Urinary bladder (tissue), 4 donors: ENCODE data around the gene CLSTN2. TPM values are rescaled to one million over a fixed set of nuclear protein-coding genes. Genes with fewer than 3 reads are reported as not detected.

Experiments
- DNase-seq: peaks from one replicate; pipeline ENCODE4 v3.0.0-alpha.2; 2015; ENCODE audit errors: extremely low spot score
- H3K27ac ChIP-seq: one replicate; pipeline ENCODE4 v1.5.1; 2013; ENCODE audit warnings: low read depth, mild to moderate bottlenecking, moderate library complexity
- H3K36me3 ChIP-seq: one replicate; pipeline ENCODE4 v1.6.1; 2013; ENCODE audit warnings: mild to moderate bottlenecking, moderate library complexity; ENCODE audit not compliant: insufficient read depth
- H3K4me1 ChIP-seq: one replicate; pipeline ENCODE4 v1.6.1; 2013; ENCODE audit warnings: mild to moderate bottlenecking, moderate library complexity; ENCODE audit not compliant: insufficient read depth
- H3K4me3 ChIP-seq: one replicate; pipeline ENCODE4 v1.5.1; 2013; ENCODE audit warnings: low read depth, low read length
- WGBS: extraction: QIAGEN DNeasy Blood & Tissue Kit; methylation state at CpG from one replicate; pipeline ENCODE4 v1.1.7; 2013; 5-methylcytosine and 5-hydroxymethylcytosine counted together
- polyA plus RNA-seq: library from polyadenylated mRNA; stranded (reverse); fragments of 200-250 nt; gene quantifications from one replicate; pipeline ENCODE4 v1.2.3, GENCODE V29; 2013
- total RNA-seq: library from RNA; depleted of rRNA; stranded (reverse); fragments of >200 nt; gene quantifications from one replicate; pipeline ENCODE4 v1.2.3, GENCODE V29; 2014
- donor health status: healthy with polysubstance abuse.
- donor health status: healthy.

CLSTN2 gene
- total and polyA plus RNA-seq, 2 donors: 1.1 to 4.9 TPM

- no peak for DNase-seq
- no peaks in the 10 kb centered on the region for H3K36me3 ChIP-seq
- H3K4me1 ChIP-seq: no peaks in the 10 kb centered on the region
- no peak overlapping the region for H3K27ac ChIP-seq
- H3K4me3 ChIP-seq: no peak overlapping the region
- 69% methylated on average over 6 of the region's 6 CpGs for WGBS
Measured at GRCh38 chr3:140546649-140547048, 611.7 kb downstream of the CLSTN2 start.

DNA sequence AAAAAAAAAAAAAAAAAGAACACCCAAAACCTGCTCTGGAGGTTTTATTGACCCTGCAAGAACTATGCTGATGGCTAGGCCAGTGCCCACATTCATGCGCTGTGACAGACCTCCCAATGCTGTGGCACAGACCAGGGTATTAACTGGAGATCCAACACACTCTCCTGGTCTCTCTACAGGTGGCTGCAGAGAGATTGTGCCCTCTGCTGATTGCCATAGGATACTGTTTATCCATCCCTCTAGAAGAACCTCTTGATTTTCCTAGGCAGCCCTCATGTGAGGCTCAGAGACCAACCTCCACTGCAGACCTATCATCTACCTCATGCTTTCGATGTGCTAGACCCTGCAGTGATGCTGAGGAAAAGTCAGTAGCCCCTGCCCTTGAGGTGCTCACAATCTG is 617.4 kb downstream of the CLSTN2 start:
- Histone ChIP-seq H3K4me1 (no peaks in the 10 kb centered on the region), H3K36me3 (no peaks in the 10 kb centered on the region), H3K4me3 (no peak overlapping the region), H3K27ac (no peak overlapping the region)
- 94% methylated on average over 2 of the region's 2 CpGs for WGBS
- no peak for DNase-seq

DNA sequence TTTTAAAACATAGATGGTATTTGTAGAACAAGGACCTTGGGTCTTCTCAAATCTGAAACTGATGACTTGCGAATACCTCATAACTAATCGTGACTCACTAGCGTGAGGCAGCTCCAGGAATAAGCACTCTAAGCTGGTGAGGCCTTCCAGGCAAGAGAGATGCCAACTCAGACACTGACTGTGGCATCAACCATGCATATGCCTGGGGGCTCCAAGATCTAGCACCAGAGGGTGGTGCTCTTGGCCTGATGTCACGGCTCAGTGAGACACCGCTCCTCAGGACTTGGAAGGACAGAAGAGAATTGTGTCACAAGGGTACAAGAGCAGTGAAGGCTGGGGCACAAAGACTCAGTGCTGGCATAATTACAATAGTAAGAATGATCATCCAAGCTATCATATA is 617.9 kb downstream of the CLSTN2 start:
- no peak for DNase-seq
- WGBS: 93% methylated on average over 5 of the region's 5 CpGs

DNA sequence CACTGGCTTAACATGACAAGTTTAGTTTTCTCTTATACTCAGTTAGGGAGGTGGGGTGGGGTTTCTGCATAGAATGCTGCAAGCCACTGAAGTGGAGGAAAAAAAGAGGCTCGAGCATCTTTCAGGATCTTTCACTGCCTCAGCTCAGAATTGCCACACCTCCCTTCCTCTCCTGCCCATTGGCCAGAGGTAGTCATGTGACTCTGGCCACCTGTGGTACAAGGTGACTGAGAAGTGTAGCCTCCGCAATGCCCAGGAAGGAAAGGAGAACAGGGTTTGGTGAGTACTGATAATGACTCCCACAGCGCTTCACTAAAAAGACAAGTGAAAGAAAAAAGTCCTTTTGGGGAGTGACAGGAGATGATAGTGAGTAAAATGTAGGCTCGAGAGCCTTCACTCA is 618.6 kb downstream of the CLSTN2 start:
- no peak overlapping the region for H3K4me3 ChIP-seq
- no peaks in the 10 kb centered on the region for H3K4me1 ChIP-seq
- DNase-seq: no peak
- no peaks in the 10 kb centered on the region for H3K36me3 ChIP-seq
- no peak overlapping the region for H3K27ac ChIP-seq
- 85% methylated on average over 4 of the region's 4 CpGs for WGBS

More for the DNA sequence above, 617.9 kb downstream of the CLSTN2 start:
- H3K4me1 ChIP-seq: no peaks in the 10 kb centered on the region
- H3K4me3 ChIP-seq: no peak overlapping the region
- no peaks in the 10 kb centered on the region for H3K36me3 ChIP-seq
- no peak overlapping the region for H3K27ac ChIP-seq

- Histone ChIP-seq H3K36me3 (no peaks in the 10 kb centered on the region), H3K27ac (no peak overlapping the region), H3K4me3 (no peak overlapping the region), H3K4me1 (no peaks in the 10 kb centered on the region)
- DNase-seq: no peak
- 86% methylated on average over 3 of the region's 3 CpGs for WGBS
Measured at GRCh38 chr3:140555666-140556065, 620.7 kb downstream of the CLSTN2 start.

GRCh38 chr3:140557476-140557875 is 622.5 kb downstream of the CLSTN2 start:
- 81% methylated on average over 4 of the region's 4 CpGs for WGBS
- H3K27ac ChIP-seq: no peak overlapping the region
- no peak for DNase-seq
- H3K4me3 ChIP-seq: no peak overlapping the region
- H3K4me1 ChIP-seq: no peaks in the 10 kb centered on the region
- H3K36me3 ChIP-seq: no peaks in the 10 kb centered on the region

DNA sequence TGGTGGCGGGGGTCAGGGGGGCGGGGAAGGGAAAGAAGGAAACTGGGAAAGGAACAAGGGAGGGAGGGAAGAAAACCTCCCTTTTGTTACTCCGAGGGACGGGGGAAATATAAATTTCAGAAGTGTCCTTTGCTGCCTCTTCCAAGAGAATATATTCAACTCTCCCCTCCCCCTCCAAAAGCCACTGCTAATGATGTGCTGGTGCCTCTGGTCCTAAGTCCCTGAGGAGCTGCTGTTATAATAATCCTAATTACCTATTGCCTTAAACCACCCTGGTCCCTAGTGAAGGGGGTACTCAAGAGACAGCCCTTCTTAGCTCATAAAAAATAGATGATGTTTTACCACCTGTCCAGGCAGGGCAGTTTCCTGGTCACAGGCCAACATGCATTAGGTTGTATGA is 624.6 kb downstream of the CLSTN2 start:
- DNase-seq: no peak
- WGBS: 83% methylated on average over 4 of the region's 4 CpGs
- Histone ChIP-seq H3K4me1 (no peaks in the 10 kb centered on the region), H3K36me3 (no peaks in the 10 kb centered on the region), H3K27ac (no peak overlapping the region), H3K4me3 (no peak overlapping the region)

- Histone ChIP-seq H3K4me3 (no peak overlapping the region), H3K4me1 (no peaks in the 10 kb centered on the region), H3K36me3 (no peaks in the 10 kb centered on the region), H3K27ac (no peak overlapping the region)
- WGBS: 76% methylated on average over 7 of the region's 7 CpGs
- no peak for DNase-seq
Measured at GRCh38 chr3:140563206-140563760, 628.3 kb downstream of the CLSTN2 start.

GRCh38 chr3:140568131-140568530 is 633.1 kb downstream of the CLSTN2 start:
- WGBS: 91% methylated on average over 2 of the region's 2 CpGs
- Histone ChIP-seq H3K36me3 (no peaks in the 10 kb centered on the region), H3K4me1 (no peaks in the 10 kb centered on the region), H3K4me3 (no peak overlapping the region), H3K27ac (no peak overlapping the region)
- no peak for DNase-seq

GRCh38 chr3:140568842-140569520 is 634.0 kb downstream of the CLSTN2 start:
- DNase-seq: no peak
- Histone ChIP-seq H3K4me3 (no peak overlapping the region), H3K36me3 (no peaks in the 10 kb centered on the region), H3K27ac (no peak overlapping the region), H3K4me1 (no peaks in the 10 kb centered on the region)
- WGBS: 75% methylated on average over 3 of the region's 3 CpGs

DNA sequence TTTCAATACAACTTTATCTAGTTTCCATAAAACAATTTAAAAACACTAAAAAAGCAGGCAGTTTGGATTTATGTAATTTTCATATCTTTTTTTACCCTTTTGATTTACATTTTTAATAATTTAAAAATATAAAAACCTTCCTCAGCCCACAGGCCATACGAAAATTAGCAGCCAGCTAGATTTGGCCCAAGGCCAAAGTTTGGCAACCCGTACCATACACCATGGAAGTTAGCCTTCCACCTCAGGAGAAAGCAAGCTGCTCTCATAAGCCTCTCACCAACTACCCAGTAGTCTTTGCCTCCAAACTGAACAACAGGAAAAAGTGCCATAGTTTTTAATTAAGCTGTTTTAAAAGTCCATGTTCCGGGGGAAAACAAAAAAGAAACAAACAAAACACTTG is 635.6 kb downstream of the CLSTN2 start:
- Histone ChIP-seq H3K36me3 (no peaks in the 10 kb centered on the region), H3K4me3 (no peak overlapping the region), H3K27ac (no peak overlapping the region), H3K4me1 (no peaks in the 10 kb centered on the region)
- no peak for DNase-seq
- 59% methylated on average over 3 of the region's 3 CpGs for WGBS

DNA sequence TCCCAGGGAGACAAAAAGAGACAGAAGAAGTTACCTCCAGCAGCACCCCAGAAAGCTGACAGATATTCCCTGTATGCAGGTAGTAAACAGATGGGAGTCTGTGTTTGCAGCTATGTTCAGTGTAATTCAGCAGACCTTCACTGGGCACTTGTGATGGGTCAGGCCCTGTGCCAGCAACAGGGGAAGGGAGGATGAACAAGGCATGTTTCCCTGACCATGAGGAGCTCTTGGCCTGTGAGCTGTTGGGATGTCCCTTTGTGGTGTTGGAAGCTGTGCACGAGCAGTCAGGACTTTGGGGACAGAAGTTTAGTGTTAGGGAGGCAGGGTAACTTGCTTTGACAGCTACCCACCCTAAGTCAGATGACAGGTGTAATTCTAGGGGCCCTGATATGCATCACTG is 636.9 kb downstream of the CLSTN2 start:
- no peak for DNase-seq
- H3K4me3 ChIP-seq: no peak overlapping the region
- no peaks in the 10 kb centered on the region for H3K4me1 ChIP-seq
- H3K36me3 ChIP-seq: no peaks in the 10 kb centered on the region
- H3K27ac ChIP-seq: no peak overlapping the region
- WGBS: 74% methylated on average over 1 of the region's 1 CpG

DNA sequence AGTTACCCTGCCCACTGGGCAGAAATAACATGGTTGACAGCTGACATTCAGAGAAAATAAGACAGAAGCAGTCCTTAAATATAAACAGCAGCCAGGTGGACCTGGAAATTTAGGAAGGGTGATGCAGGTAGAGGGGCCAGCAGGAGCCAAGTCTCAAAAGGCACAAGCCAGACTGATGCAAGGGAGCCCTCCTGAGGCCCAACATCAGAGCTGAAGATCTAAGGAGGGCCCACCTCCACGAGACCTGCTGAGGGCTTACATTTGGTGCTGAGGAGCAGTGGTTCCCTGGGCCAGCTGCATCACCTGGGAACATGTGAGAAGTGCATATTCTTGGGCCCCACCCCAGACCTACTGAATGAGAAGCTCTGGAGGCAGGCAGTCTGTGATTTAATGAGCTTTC is 637.3 kb downstream of the CLSTN2 start:
- Histone ChIP-seq H3K36me3 (no peaks in the 10 kb centered on the region), H3K4me3 (no peak overlapping the region), H3K27ac (no peak overlapping the region), H3K4me1 (no peaks in the 10 kb centered on the region)
- 100% methylated on average over 1 of the region's 1 CpG for WGBS
- no peak for DNase-seq

GRCh38 chr3:140573011-140573410 is 638.0 kb downstream of the CLSTN2 start:
- H3K36me3 ChIP-seq: no peaks in the 10 kb centered on the region
- no peak overlapping the region for H3K4me3 ChIP-seq
- H3K27ac ChIP-seq: no peak overlapping the region
- DNase-seq: no peak
- WGBS: 49% methylated on average over 3 of the region's 3 CpGs
- no peaks in the 10 kb centered on the region for H3K4me1 ChIP-seq
